K562 (cell line): ENCODE results near the gene MXI1. TPM values are rescaled to one million over a fixed set of nuclear protein-coding genes. Genes with fewer than 3 reads are reported as not detected.

ENCODE experiments used
- CHD4 ChIP-seq: fragments of 200-600 bp; sonication (generic); IDR thresholded peaks from 3 replicates; pipeline ENCODE4 v1.6.1; 2012; ENCODE audit warnings: low read depth, mild to moderate bottlenecking, mixed read lengths, low read length, inconsistent platforms; ENCODE audit not compliant: insufficient read depth, insufficient replicate concordance, poor library complexity, severe bottlenecking
- GABPB1 ChIP-seq: sonication (generic); formaldehyde crosslinking; IDR thresholded peaks from 2 replicates; pipeline ENCODE4 v1.8.0; 2022; ENCODE audit warnings: mild to moderate bottlenecking, missing genetic modification reagents
- JUND ChIP-seq, 2 experiments: IDR thresholded peaks; 2 replicates in 1 of 2; 3 replicates in 1 of 2; pipeline ENCODE4 v1.6.1; 2011; ENCODE audit warnings: borderline replicate concordance in 2 of 2, low read depth in 2 of 2, low read length in 2 of 2, improper control_type of control experiment in 1 of 2, missing biosample characterization in 1 of 2, missing genetic modification characterization in 1 of 2, missing genetic modification reagents in 1 of 2
- NRF1 ChIP-seq, 2 experiments: fragments of 450-650 bp; IDR thresholded peaks in 1 of 2; conservative IDR thresholded peaks in 1 of 2; 2 replicates each; pipeline ENCODE4 v1.6.1; 2014; ENCODE audit warnings: mild to moderate bottlenecking in 2 of 2
- POLR3G ChIP-seq: IDR thresholded peaks from 2 replicates; pipeline ENCODE4 v1.6.1; 2011; ENCODE audit not compliant: insufficient read length, insufficient replicate concordance; ENCODE audit errors: extremely low read depth
- RB1 ChIP-seq: fragments of 450-650 bp; IDR thresholded peaks from 2 replicates; pipeline ENCODE4 v1.6.1; 2017; ENCODE audit warnings: low read depth, mild to moderate bottlenecking
- RBM34 ChIP-seq: fragments of 200-400 bp; formaldehyde crosslinking; IDR thresholded peaks from 2 replicates; pipeline ENCODE4 v1.6.1; 2018; ENCODE audit warnings: low read length, borderline replicate concordance; ENCODE audit not compliant: insufficient read depth
- SAP30 ChIP-seq: fragments of 200-600 bp; sonication (generic); IDR thresholded peaks from 2 replicates; pipeline ENCODE4 v1.6.1; 2012; ENCODE audit warnings: borderline replicate concordance, low read depth, mild to moderate bottlenecking, moderate library complexity, low read length, control low read depth, inconsistent platforms; ENCODE audit not compliant: insufficient read depth, poor library complexity, severe bottlenecking
- TCFL5 ChIP-seq: fragments of 250-450 bp; sonication (Bioruptor Pico); conservative IDR thresholded peaks from 2 replicates; pipeline ENCODE4 v1.6.1; 2021; ENCODE audit warnings: mild to moderate bottlenecking, moderate library complexity, matching md5 sums
- ZBTB1 ChIP-seq: sonication (generic); formaldehyde crosslinking; IDR thresholded peaks from 2 replicates; pipeline ENCODE4 v1.8.1; 2023; ENCODE audit warnings: missing genetic modification reagents, low read depth, mild to moderate bottlenecking, borderline replicate concordance
- ZFX ChIP-seq: sonication (generic); formaldehyde crosslinking; IDR thresholded peaks from 2 replicates; pipeline ENCODE4 v1.8.0; 2022; ENCODE audit warnings: mild to moderate bottlenecking, missing genetic modification reagents, moderate library complexity
- ZNF134 ChIP-seq: fragments of 250-450 bp; sonication (Bioruptor Pico); conservative IDR thresholded peaks from 2 replicates; pipeline ENCODE4 v1.4.0; 2020
- ZNF347 ChIP-seq: fragments of 450-650 bp; formaldehyde crosslinking; IDR thresholded peaks from 2 replicates; pipeline ENCODE4 v1.4.0; 2020; ENCODE audit warnings: low read depth, mild to moderate bottlenecking, moderate library complexity
- ZNF445 ChIP-seq: fragments of 250-450 bp; sonication (Bioruptor Pico); IDR thresholded peaks from 2 replicates; pipeline ENCODE4 v1.4.0; 2020; ENCODE audit warnings: low read depth, mild to moderate bottlenecking, moderate library complexity
- polyA plus RNA-seq, 8 experiments: library from polyadenylated mRNA; depleted of rRNA in 4 of 8; stranded (reverse) in 5 of 8; unstranded in 3 of 8; fragments of >200 nt; fragmentation: Nextera tagmentation in 2 of 8; fragmentation: Illumina TruSeq in 1 of 8; extraction: Ambion mirVana in 2 of 8; extraction: Trizol in 1 of 8; gene quantifications; 2 replicates each; pipeline versions ENCODE4 v1.2.1 to v1.2.3, GENCODE V29; 2011 to 2014; ENCODE audit warnings: inconsistent platforms in 1 of 8, missing spikeins in 1 of 8
- total RNA-seq, 7 experiments: library from RNA; depleted of rRNA in 6 of 7; stranded (reverse); fragments of >200 nt in 6 of 7; fragmentation: Illumina TruSeq in 2 of 7; extraction: Trizol in 2 of 7; gene quantifications; 2 replicates each; pipeline versions ENCODE4 v1.2.1 to v1.2.3, GENCODE V29; 2011 to 2021; ENCODE audit warnings: low replicate concordance in 1 of 7
- TF ChIP-seq, protein P1 (sequence below): fragments of 250-450 bp; sonication (Bioruptor Pico); IDR thresholded peaks from 2 replicates; pipeline ENCODE4 v1.9.0; 2021; ENCODE audit warnings: mild to moderate bottlenecking, inconsistent platforms
- TF ChIP-seq, protein P2 (sequence below), 2 experiments: fragments of 450-650 bp in 1 of 2; IDR thresholded peaks; 2 replicates each; pipeline ENCODE4 v1.6.1; 2011 to 2017; ENCODE audit warnings: low read depth in 2 of 2, antibody characterized with exemption in 1 of 2, borderline replicate concordance in 1 of 2, low read length in 1 of 2, mild to moderate bottlenecking in 1 of 2, mixed read lengths in 1 of 2; ENCODE audit not compliant: control insufficient read depth in 1 of 2
- TF ChIP-seq, protein P3 (sequence below): IDR thresholded peaks from 2 replicates; pipeline ENCODE4 v1.6.1; 2016; ENCODE audit warnings: missing genetic modification characterization, missing compliant biosample characterization

The MXI1 gene
- total and polyA plus RNA-seq, 9 of the 15 experiments (the other 6 are each of a cell fraction or from before 2014, with no cell fraction given) = 9.1 to 23.7 (median 14.8) TPM

DNA sequence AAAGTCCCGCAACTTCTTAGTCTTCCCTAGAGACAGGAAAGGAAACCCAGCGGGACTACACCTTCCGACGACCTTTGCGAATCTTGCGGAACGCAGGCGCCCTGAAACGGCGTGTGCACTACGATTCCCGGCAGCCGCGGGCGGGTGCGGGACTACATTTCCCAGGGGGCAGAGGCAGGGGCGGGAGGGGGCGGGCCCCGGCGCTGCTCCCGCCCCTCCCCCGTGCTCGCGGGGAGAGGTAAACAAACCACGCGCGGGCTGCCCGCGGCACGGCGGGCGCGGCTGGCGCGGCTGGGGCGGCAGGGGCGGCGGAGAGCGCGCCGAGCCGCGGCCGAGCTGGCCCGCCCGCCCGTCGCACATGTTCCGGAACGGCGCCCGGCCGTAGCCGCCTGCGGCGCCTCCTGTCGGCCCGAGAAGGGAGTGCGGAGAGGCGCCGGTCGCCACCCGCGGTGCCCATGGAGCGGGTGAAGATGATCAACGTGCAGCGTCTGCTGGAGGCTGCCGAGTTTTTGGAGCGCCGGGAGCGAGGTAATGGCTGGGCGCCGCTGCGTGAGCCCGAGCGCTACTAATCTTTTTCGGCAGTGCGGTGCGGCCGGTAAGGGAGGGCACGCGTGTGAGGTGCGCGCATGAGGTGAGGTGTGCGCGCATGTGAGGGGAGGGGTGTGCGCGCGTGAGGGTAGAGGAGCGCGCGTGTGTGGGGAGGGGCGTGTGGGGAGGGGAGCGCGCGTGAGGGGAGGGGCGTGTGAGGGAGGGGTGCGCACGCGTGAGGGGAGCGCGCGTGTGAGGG, 18.5 kb downstream of the MXI1 start (continued):
- TF ChIP-seq ZBTB1 (CRISPR knock-in tag) (no peak), CHD4 (no peak), GABPB1 (no peak), TCFL5 (CRISPR knock-in tag) (no peak), SAP30 (peak; percentile 60), ZFX (CRISPR knock-in tag) (no peak), NRF1 (conservative IDR thresholded peaks at IDR 0.05 in 1 of 2, IDR thresholded peaks at IDR 0.05 in 1 of 2) (peak; percentile 85 to 87), POLR3G (no peak), ZNF134 (CRISPR knock-in tag) (no peak), ZNF347 (CRISPR knock-in tag) (no peak), RBM34 (no peak), JUND (IDR thresholded peaks at IDR 0.05; ENCODE audit: borderline replicate concordance, low read depth, low read length) (0 out of 2 replicates have a peak, but pooled peaks have one; percentile 4), JUND (tag; IDR thresholded peaks at IDR 0.05; ENCODE audit: borderline replicate concordance, low read depth, low read length) (no peak), RB1 (peak; percentile 58; the same call in 1 of the 2 replicates), ZNF445 (CRISPR knock-in tag) (no peak)
- TF ChIP-seq, protein P1, sequence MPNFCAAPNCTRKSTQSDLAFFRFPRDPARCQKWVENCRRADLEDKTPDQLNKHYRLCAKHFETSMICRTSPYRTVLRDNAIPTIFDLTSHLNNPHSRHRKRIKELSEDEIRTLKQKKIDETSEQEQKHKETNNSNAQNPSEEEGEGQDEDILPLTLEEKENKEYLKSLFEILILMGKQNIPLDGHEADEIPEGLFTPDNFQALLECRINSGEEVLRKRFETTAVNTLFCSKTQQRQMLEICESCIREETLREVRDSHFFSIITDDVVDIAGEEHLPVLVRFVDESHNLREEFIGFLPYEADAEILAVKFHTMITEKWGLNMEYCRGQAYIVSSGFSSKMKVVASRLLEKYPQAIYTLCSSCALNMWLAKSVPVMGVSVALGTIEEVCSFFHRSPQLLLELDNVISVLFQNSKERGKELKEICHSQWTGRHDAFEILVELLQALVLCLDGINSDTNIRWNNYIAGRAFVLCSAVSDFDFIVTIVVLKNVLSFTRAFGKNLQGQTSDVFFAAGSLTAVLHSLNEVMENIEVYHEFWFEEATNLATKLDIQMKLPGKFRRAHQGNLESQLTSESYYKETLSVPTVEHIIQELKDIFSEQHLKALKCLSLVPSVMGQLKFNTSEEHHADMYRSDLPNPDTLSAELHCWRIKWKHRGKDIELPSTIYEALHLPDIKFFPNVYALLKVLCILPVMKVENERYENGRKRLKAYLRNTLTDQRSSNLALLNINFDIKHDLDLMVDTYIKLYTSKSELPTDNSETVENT (CRISPR knock-in tag) = 0 out of 2 replicates have a peak, but pooled peaks have one; percentile 23
- TF ChIP-seq, protein P2, sequence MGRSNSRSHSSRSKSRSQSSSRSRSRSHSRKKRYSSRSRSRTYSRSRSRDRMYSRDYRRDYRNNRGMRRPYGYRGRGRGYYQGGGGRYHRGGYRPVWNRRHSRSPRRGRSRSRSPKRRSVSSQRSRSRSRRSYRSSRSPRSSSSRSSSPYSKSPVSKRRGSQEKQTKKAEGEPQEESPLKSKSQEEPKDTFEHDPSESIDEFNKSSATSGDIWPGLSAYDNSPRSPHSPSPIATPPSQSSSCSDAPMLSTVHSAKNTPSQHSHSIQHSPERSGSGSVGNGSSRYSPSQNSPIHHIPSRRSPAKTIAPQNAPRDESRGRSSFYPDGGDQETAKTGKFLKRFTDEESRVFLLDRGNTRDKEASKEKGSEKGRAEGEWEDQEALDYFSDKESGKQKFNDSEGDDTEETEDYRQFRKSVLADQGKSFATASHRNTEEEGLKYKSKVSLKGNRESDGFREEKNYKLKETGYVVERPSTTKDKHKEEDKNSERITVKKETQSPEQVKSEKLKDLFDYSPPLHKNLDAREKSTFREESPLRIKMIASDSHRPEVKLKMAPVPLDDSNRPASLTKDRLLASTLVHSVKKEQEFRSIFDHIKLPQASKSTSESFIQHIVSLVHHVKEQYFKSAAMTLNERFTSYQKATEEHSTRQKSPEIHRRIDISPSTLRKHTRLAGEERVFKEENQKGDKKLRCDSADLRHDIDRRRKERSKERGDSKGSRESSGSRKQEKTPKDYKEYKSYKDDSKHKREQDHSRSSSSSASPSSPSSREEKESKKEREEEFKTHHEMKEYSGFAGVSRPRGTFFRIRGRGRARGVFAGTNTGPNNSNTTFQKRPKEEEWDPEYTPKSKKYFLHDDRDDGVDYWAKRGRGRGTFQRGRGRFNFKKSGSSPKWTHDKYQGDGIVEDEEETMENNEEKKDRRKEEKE (IDR thresholded peaks at IDR 0.05; ENCODE audit: borderline replicate concordance in 1 of 2, control insufficient read depth in 1 of 2, low read depth in 2 of 2, low read length in 1 of 2) = 0 out of 4 replicates have a peak, but pooled peaks of 1 of the 2 experiments have one; percentile 51
- TF ChIP-seq, protein P3, sequence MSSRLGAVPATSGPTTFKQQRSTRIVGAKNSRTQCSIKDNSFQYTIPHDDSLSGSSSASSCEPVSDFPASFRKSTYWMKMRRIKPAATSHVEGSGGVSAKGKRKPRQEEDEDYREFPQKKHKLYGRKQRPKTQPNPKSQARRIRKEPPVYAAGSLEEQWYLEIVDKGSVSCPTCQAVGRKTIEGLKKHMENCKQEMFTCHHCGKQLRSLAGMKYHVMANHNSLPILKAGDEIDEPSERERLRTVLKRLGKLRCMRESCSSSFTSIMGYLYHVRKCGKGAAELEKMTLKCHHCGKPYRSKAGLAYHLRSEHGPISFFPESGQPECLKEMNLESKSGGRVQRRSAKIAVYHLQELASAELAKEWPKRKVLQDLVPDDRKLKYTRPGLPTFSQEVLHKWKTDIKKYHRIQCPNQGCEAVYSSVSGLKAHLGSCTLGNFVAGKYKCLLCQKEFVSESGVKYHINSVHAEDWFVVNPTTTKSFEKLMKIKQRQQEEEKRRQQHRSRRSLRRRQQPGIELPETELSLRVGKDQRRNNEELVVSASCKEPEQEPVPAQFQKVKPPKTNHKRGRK (tag) = no peak
